ENCODE measurements around the gene RASSF7. TPM values are rescaled to one million over a fixed set of nuclear protein-coding genes. Genes with fewer than 3 reads are reported as not detected.

Gene RASSF7
- total RNA-seq, 1 experiment from 2014 or later, result 36.2 TPM

DNA sequence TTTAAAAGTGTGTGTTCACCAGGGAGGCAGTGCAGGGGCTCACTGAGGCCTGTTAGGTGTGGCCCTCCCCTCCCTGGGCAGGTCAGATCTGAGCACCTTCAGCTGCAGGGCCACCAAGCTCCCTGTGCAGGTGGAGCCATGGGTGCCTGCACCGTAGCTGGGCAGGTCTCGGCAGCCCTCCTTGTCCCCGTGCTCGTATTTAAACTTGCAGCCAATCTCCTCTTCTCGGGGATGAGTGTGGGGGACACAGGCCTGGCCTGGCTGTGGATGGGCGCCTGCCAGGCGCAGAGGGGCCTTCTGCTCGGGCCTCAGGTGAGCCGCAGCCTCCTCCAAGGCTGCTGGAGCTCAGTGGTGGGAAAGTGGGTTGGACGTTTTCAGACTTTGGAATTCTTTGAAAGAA lies 34.6 kb downstream of the RASSF7 start:
- ChIA-PET CTCF (no interaction called here), POLR2A (ENCODE audit: unreplicated experiment) (no interaction called here)
- no peak overlapping the region for H3K4me3 ChIP-seq
- no peaks in the 10 kb centered on the region for H3K79me2 ChIP-seq (ENCODE audit: low read depth)
- H3K4me2 ChIP-seq, result no peak overlapping the region
- no peaks in the 10 kb centered on the region for H3F3A ChIP-seq (ENCODE audit: insufficient read depth, low read depth)
- no peak for DNase-seq
- no peaks in the 10 kb centered on the region for H3K9me3 ChIP-seq (ENCODE audit: insufficient read depth, low read depth)
- H2AFZ ChIP-seq, result no peak overlapping the region
- no peak overlapping the region for H3K27ac ChIP-seq
- intact Hi-C loops (cut with micrococcal nuclease; ENCODE audit: unreplicated experiment), result no loop called here
- H3K27me3 ChIP-seq (ENCODE audit: insufficient read depth, low read depth), result no peaks in the 10 kb centered on the region
- H4K20me1 ChIP-seq (ENCODE audit: insufficient read depth), result peaks cover 10% of the 10 kb centered on the region
- BruUV-seq (replicated peaks), result no TSS peak
- no peaks in the 10 kb centered on the region for H3K4me1 ChIP-seq (replicated peaks; ENCODE audit: insufficient read depth)
- TF ChIP-seq EZH2 (IDR thresholded peaks at IDR 0.05; ENCODE audit: low read depth), result no peak
- TF ChIP-seq, protein P1, sequence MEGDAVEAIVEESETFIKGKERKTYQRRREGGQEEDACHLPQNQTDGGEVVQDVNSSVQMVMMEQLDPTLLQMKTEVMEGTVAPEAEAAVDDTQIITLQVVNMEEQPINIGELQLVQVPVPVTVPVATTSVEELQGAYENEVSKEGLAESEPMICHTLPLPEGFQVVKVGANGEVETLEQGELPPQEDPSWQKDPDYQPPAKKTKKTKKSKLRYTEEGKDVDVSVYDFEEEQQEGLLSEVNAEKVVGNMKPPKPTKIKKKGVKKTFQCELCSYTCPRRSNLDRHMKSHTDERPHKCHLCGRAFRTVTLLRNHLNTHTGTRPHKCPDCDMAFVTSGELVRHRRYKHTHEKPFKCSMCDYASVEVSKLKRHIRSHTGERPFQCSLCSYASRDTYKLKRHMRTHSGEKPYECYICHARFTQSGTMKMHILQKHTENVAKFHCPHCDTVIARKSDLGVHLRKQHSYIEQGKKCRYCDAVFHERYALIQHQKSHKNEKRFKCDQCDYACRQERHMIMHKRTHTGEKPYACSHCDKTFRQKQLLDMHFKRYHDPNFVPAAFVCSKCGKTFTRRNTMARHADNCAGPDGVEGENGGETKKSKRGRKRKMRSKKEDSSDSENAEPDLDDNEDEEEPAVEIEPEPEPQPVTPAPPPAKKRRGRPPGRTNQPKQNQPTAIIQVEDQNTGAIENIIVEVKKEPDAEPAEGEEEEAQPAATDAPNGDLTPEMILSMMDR (conservative IDR thresholded peaks at IDR 0.05), result no peak
- H3K36me3 ChIP-seq (ENCODE audit: low read depth), result no peaks in the 10 kb centered on the region
- H3K9me2 ChIP-seq (ENCODE audit: insufficient read depth), result no peaks in the 10 kb centered on the region

DNA sequence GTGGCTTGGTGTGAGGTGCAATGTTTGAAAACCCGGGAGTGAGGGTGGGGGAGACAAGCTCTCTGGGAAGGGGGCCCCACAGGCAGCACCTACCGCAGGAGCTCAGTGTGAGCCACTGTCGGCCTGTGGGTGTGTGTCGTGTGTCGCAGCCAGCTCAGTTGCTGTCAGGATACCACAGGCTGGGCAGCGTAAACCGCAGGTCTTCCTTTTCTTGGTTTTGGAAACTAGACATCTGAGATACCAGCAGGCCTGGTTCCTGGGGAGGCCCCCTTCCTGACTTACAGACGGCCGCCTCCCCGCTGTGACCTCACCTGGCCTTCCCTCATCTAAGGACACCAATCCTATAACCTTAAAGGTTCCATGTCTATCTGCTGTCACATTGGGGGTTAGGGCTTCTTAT lies 35.6 kb downstream of the RASSF7 start:
- intact Hi-C loops (cut with micrococcal nuclease; ENCODE audit: unreplicated experiment), result no loop called here

DNA sequence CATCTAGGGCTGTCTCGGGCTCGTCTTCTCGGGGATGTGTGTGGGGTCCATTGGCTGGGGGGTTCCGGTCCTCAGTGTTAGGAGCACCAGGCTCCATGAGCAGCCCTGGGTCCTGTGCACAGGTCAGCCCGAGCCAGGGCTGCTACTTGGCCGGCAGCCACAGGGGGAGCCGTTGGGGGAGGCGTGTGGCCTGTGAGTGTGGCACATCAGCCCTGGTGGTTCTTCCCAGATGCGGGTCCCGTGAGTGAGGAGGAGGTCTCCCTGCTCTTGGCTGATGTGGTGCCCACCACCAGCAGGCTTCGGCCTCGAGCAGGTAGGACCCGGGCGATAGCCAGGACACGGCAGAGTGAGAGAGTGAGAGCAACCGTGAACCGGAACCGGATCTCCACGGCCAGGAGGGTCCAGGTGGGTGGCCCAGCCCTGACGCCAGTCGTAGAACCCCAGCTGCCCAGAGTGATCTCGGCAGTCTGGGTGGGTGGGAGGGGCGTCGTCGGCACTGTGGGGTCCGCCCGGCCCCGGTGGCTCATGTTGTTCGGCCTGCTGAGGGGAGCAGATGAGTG lies 36.5 kb downstream of the RASSF7 start:
- POLR2A ChIA-PET (ENCODE audit: unreplicated experiment), result no interaction called here
- BruUV-seq (replicated peaks), result no TSS peak
- peaks cover 4% of the 10 kb centered on the region for H4K20me1 ChIP-seq (ENCODE audit: insufficient read depth)

More for the DNA sequence above, 35.6 kb downstream of the RASSF7 start:
- no peak overlapping the region for H3K4me2 ChIP-seq
- no peaks in the 10 kb centered on the region for H3K27me3 ChIP-seq (ENCODE audit: insufficient read depth, low read depth)
- DNase-seq, result no peak
- CTCF ChIA-PET, result no interaction called here
- no peaks in the 10 kb centered on the region for H3K79me2 ChIP-seq (ENCODE audit: low read depth)
- no peaks in the 10 kb centered on the region for H3K4me1 ChIP-seq (replicated peaks; ENCODE audit: insufficient read depth)
- BruUV-seq (replicated peaks), result no TSS peak
- no peak overlapping the region for H2AFZ ChIP-seq
- POLR2A ChIA-PET (ENCODE audit: unreplicated experiment), result no interaction called here
- no peaks in the 10 kb centered on the region for H3K9me3 ChIP-seq (ENCODE audit: insufficient read depth, low read depth)
- no peaks in the 10 kb centered on the region for H3F3A ChIP-seq (ENCODE audit: insufficient read depth, low read depth)
- H4K20me1 ChIP-seq (ENCODE audit: insufficient read depth), result peaks cover 4% of the 10 kb centered on the region
- H3K9me2 ChIP-seq (ENCODE audit: insufficient read depth), result no peaks in the 10 kb centered on the region
- H3K36me3 ChIP-seq (ENCODE audit: low read depth), result no peaks in the 10 kb centered on the region
- TF ChIP-seq, protein P1 (conservative IDR thresholded peaks at IDR 0.05), result no peak
- no peak overlapping the region for H3K4me3 ChIP-seq
- H3K27ac ChIP-seq, result no peak overlapping the region

More for the DNA sequence above, 36.5 kb downstream of the RASSF7 start:
- Histone ChIP-seq H3K79me2 (ENCODE audit: low read depth) (no peaks in the 10 kb centered on the region), H3K9me3 (ENCODE audit: insufficient read depth, low read depth) (no peaks in the 10 kb centered on the region), H3K4me3 (no peak overlapping the region), H3K4me2 (no peak overlapping the region), H2AFZ (no peak overlapping the region), H3K27ac (no peak overlapping the region), H3K27me3 (ENCODE audit: insufficient read depth, low read depth) (no peaks in the 10 kb centered on the region), H3K4me1 (replicated peaks; ENCODE audit: insufficient read depth) (no peaks in the 10 kb centered on the region), H3F3A (ENCODE audit: insufficient read depth, low read depth) (no peaks in the 10 kb centered on the region), H3K36me3 (ENCODE audit: low read depth) (no peaks in the 10 kb centered on the region), H3K9me2 (ENCODE audit: insufficient read depth) (no peaks in the 10 kb centered on the region)
- CTCF ChIA-PET, result no interaction called here
- no peak for DNase-seq
- TF ChIP-seq, protein P1 (conservative IDR thresholded peaks at IDR 0.05), result no peak; the same call in 1 of the 2 replicates
- TF ChIP-seq EZH2 (IDR thresholded peaks at IDR 0.05; ENCODE audit: low read depth), result no peak
- intact Hi-C loops (cut with micrococcal nuclease; ENCODE audit: unreplicated experiment), result no loop called here
